Bladder microvascular endothelial cell (primary cell): ENCODE results near the gene SLC16A10. TPM values are rescaled to one million over a fixed set of nuclear protein-coding genes. Genes with fewer than 3 reads are reported as not detected.

Experiments
- total RNA-seq: library from RNA; depleted of rRNA; stranded (reverse); fragments of >200 nt; gene quantifications from 2 replicates; pipeline ENCODE4 v1.2.3, GENCODE V29; 2014

The SLC16A10 gene
- total RNA-seq = not detected in 2 replicates

GRCh38 chr6:111087106-111087835 is at the start of gene SLC16A10:
Gene SLC16A10 (plus strand): TSS chr6:111087503. CDS start chr6:111087753, 250 bp downstream.

Other genes starting within 250 kb of the SLC16A10 start
- 28.3 and 53.3 TPM in 2 replicates for gene AMD1, start 212.7 kb upstream of the SLC16A10 start, total RNA-seq
- 48.5 and 51.6 TPM in 2 replicates for gene GTF3C6, start 128.8 kb upstream of the SLC16A10 start, total RNA-seq
- 6.8 and 11.6 TPM in 2 replicates for gene RPF2, start 105.5 kb upstream of the SLC16A10 start, total RNA-seq